H1 (cell line): ENCODE data around the gene NUMB. TPM values are rescaled to one million over a fixed set of nuclear protein-coding genes. Genes with fewer than 3 reads are reported as not detected.

Source experiments
- CTCF ChIA-PET: fragments of 300-600 bp; sonication (Branson Sonifier 250); formaldehyde crosslinking; loops from one replicate; lab custom pipeline; 2021; ENCODE audit not compliant: partially characterized antibody; lab: Charles Lee
- POLR2A ChIA-PET: fragments of 300-600 bp; sonication (Branson Sonifier 250); formaldehyde crosslinking; loops from one replicate; lab custom pipeline; 2021; ENCODE audit warnings: inconsistent platforms; ENCODE audit not compliant: partially characterized antibody; lab: Charles Lee
- DNase-seq, 2 experiments: peaks; one replicate each; pipeline versions ENCODE4 v3.0.0 to v3.0.0-alpha.2; 2010 to 2022; ENCODE audit warnings: low spot score in 2 of 2, low read depth in 1 of 2, mixed read lengths in 1 of 2
- FAIRE-seq: peaks from 2 replicates; lab custom pipeline; 2011; peaks lifted over from hg19 to GRCh38; lab: Jason Lieb, UNC
- H2AFZ ChIP-seq: 2 replicates; pipeline ENCODE4 v1.8.1; 2012; ENCODE audit warnings: low read length, inconsistent platforms
- H2AK5ac ChIP-seq: 2 replicates; pipeline ENCODE4 v1.6.1; 2013; ENCODE audit warnings: low read depth, low read length
- H2BK120ac ChIP-seq: replicated peaks from 2 replicates; pipeline ENCODE3; 2013; ENCODE audit warnings: low read depth, low read length, inconsistent platforms
- H2BK12ac ChIP-seq: 2 replicates; pipeline ENCODE4 v1.6.1; 2013; ENCODE audit warnings: low read depth, low read length
- H2BK15ac ChIP-seq: 2 replicates; pipeline ENCODE4 v1.6.1; 2013; ENCODE audit warnings: low read length
- H2BK20ac ChIP-seq: 2 replicates; pipeline ENCODE4 v1.6.1; 2013; ENCODE audit warnings: low read length
- H2BK5ac ChIP-seq: 2 replicates; pipeline ENCODE4 v1.6.1; 2013; ENCODE audit warnings: low read depth, low read length
- H3K14ac ChIP-seq: 2 replicates; pipeline ENCODE4 v1.6.1; 2013; ENCODE audit warnings: inconsistent platforms; ENCODE audit not compliant: insufficient read length
- H3K18ac ChIP-seq: 2 replicates; pipeline ENCODE4 v1.6.1; 2013; ENCODE audit warnings: low read length; ENCODE audit errors: extremely low read depth
- H3K23ac ChIP-seq: 2 replicates; pipeline ENCODE4 v1.6.1; 2013; ENCODE audit warnings: inconsistent platforms; ENCODE audit not compliant: insufficient read length
- H3K23me2 ChIP-seq: 2 replicates; pipeline ENCODE4 v1.6.1; 2013; ENCODE audit warnings: low read depth, low read length
- H3K27ac ChIP-seq: 2 replicates; pipeline ENCODE4 v1.6.1; 2011; ENCODE audit warnings: low read depth, low read length, inconsistent platforms
- H3K27me3 ChIP-seq, 4 experiments: replicated peaks in 1 of 4; 1 replicate in 1 of 4; 2 replicates in 3 of 4; pipeline versions ENCODE4 v1.6.1 to v1.8.1; 2011 to 2013; ENCODE audit warnings: low read length in 3 of 4, mild to moderate bottlenecking in 3 of 4, inconsistent platforms in 2 of 4, mixed read lengths in 2 of 4, moderate library complexity in 1 of 4; ENCODE audit not compliant: control insufficient read depth in 3 of 4, insufficient read depth in 3 of 4; ENCODE audit errors: extremely low read depth in 1 of 4
- H3K36me3 ChIP-seq, 4 experiments: 2 replicates each; pipeline versions ENCODE4 v1.6.1 to v1.8.1; 2011 to 2013; ENCODE audit warnings: mild to moderate bottlenecking in 4 of 4, low read length in 3 of 4, moderate library complexity in 2 of 4, control low read depth in 1 of 4, inconsistent platforms in 1 of 4; ENCODE audit not compliant: insufficient read depth in 4 of 4, control insufficient read depth in 2 of 4
- H3K4ac ChIP-seq: replicated peaks from 2 replicates; pipeline ENCODE3; 2013; ENCODE audit warnings: low read length, low read depth, mixed read lengths, inconsistent platforms; ENCODE audit not compliant: insufficient read length
- H3K4me1 ChIP-seq, 4 experiments: replicated peaks in 1 of 4; 1 replicate in 1 of 4; 2 replicates in 3 of 4; pipeline versions ENCODE4 v1.6.1 to v1.8.1; 2011 to 2013; ENCODE audit warnings: low read length in 3 of 4, inconsistent platforms in 2 of 4, mixed read lengths in 1 of 4; ENCODE audit not compliant: insufficient read depth in 4 of 4, control insufficient read depth in 3 of 4
- H3K4me2 ChIP-seq, 2 experiments: 2 replicates each; pipeline versions ENCODE4 v1.6.1 to v1.8.1; 2011 to 2013; ENCODE audit warnings: low read depth in 2 of 2, low read length in 2 of 2, control low read depth in 1 of 2, inconsistent platforms in 1 of 2, mild to moderate bottlenecking in 1 of 2; ENCODE audit not compliant: insufficient read depth in 1 of 2
- H3K4me3 ChIP-seq, 4 experiments: fragments of 200-600, 300-600 bp in 1 of 4; sonication (generic), shearing (Covaris generic), sonication (Bioruptor Twin) in 1 of 4; 2 replicates each; pipeline versions ENCODE4 v1.5.1 to v1.8.1; 2011 to 2016; ENCODE audit warnings: low read length in 4 of 4, low read depth in 3 of 4, control low read depth in 2 of 4, inconsistent platforms in 2 of 4, mild to moderate bottlenecking in 2 of 4, mixed read lengths in 1 of 4, moderate library complexity in 1 of 4; ENCODE audit not compliant: insufficient read depth in 2 of 4; ENCODE audit errors: extremely low read depth in 1 of 4
- H3K56ac ChIP-seq: replicated peaks from 2 replicates; pipeline ENCODE3; 2013; ENCODE audit warnings: low read depth, mild to moderate bottlenecking, mixed read lengths, low read length, inconsistent platforms; ENCODE audit not compliant: insufficient read length
- H3K79me1 ChIP-seq: 2 replicates; pipeline ENCODE4 v1.6.1; 2013; ENCODE audit warnings: low read depth, low read length, control low read depth
- H3K79me2 ChIP-seq, 2 experiments: 2 replicates each; pipeline versions ENCODE4 v1.6.1 to v1.8.1; 2012 to 2013; ENCODE audit warnings: low read length in 2 of 2, mild to moderate bottlenecking in 2 of 2, inconsistent platforms in 1 of 2; ENCODE audit not compliant: insufficient read depth in 2 of 2, control insufficient read depth in 1 of 2
- H3K9ac ChIP-seq, 4 experiments: replicated peaks in 1 of 4; 1 replicate in 1 of 4; 2 replicates in 3 of 4; pipeline versions ENCODE4 v1.6.1 to v1.8.1; 2011 to 2013; ENCODE audit warnings: low read depth in 3 of 4, low read length in 3 of 4, control low read depth in 2 of 4, mild to moderate bottlenecking in 2 of 4, moderate library complexity in 2 of 4, inconsistent platforms in 1 of 4; ENCODE audit errors: extremely low read depth in 1 of 4
- H3K9me3 ChIP-seq, 2 experiments: 2 replicates each; pipeline versions ENCODE4 v1.6.1 to v1.8.1; 2012 to 2013; ENCODE audit warnings: mild to moderate bottlenecking in 2 of 2, moderate library complexity in 2 of 2, control low read depth in 1 of 2, inconsistent platforms in 1 of 2, low read depth in 1 of 2, low read length in 1 of 2, mixed read lengths in 1 of 2; ENCODE audit not compliant: insufficient read depth in 2 of 2
- H4K20me1 ChIP-seq, 2 experiments: replicated peaks in 1 of 2; 2 replicates each; pipeline versions ENCODE3 to v1.8.1; 2011 to 2013; ENCODE audit warnings: inconsistent platforms in 2 of 2, low read length in 2 of 2, mild to moderate bottlenecking in 1 of 2; ENCODE audit not compliant: insufficient read depth in 2 of 2, control insufficient read depth in 1 of 2
- H4K5ac ChIP-seq: 2 replicates; pipeline ENCODE4 v1.6.1; 2013; ENCODE audit warnings: low read length, low read depth, mixed read lengths, inconsistent platforms; ENCODE audit not compliant: insufficient read length
- H4K8ac ChIP-seq: 2 replicates; pipeline ENCODE4 v1.8.0; 2013; ENCODE audit warnings: mild to moderate bottlenecking, moderate library complexity, low read length, inconsistent platforms; ENCODE audit not compliant: insufficient read depth; ENCODE audit errors: extremely low read depth
- H4K91ac ChIP-seq: replicated peaks from 2 replicates; pipeline ENCODE3; 2013; ENCODE audit warnings: low read length, mixed read lengths, inconsistent platforms; ENCODE audit not compliant: insufficient read length
- EP300 ChIP-seq, 2 experiments: IDR thresholded peaks; 1 replicate in 1 of 2; 2 replicates in 1 of 2; pipeline ENCODE4 v1.6.1; 2011 to 2012; ENCODE audit warnings: low read depth in 2 of 2, low read length in 2 of 2, mild to moderate bottlenecking in 2 of 2, borderline replicate concordance in 1 of 2, inconsistent platforms in 1 of 2, moderate library complexity in 1 of 2
- POLR2A ChIP-seq, 2 experiments: IDR thresholded peaks; 1 replicate in 1 of 2; 2 replicates in 1 of 2; pipeline ENCODE4 v1.6.1; 2011; ENCODE audit warnings: low read depth in 2 of 2, low read length in 2 of 2, mild to moderate bottlenecking in 2 of 2; ENCODE audit errors: control extremely low read depth in 1 of 2
- YY1 ChIP-seq: IDR thresholded peaks from 2 replicates; pipeline ENCODE4 v1.6.1; 2011; ENCODE audit warnings: low read depth, mild to moderate bottlenecking, low read length
- WGBS, 2 experiments: shearing (Covaris generic) in 1 of 2; methylation state at CpG; one replicate each; pipeline versions ENCODE4 v1.1.6 to v1.1.7; 2013 to 2015; ENCODE audit warnings: low lambda C conversion rate in 2 of 2, mixed read lengths in 2 of 2, inconsistent platforms in 1 of 2, low coverage in 1 of 2, missing lambda C conversion rate in 1 of 2; ENCODE audit not compliant: insufficient replicate concordance in 2 of 2, insufficient coverage in 1 of 2, insufficient read length in 1 of 2; ENCODE audit errors: extremely low coverage in 1 of 2, missing lambda C conversion rate in 1 of 2; 5-methylcytosine and 5-hydroxymethylcytosine counted together
- polyA plus RNA-seq, 7 experiments: library from polyadenylated mRNA; depleted of rRNA in 3 of 7; stranded (reverse) in 5 of 7; unstranded in 2 of 7; fragments of >200 nt in 5 of 7; fragments of 200-250 nt in 2 of 7; gene quantifications; 1 replicate in 5 of 7; 2 replicates in 1 of 7; 4 replicates in 1 of 7; pipeline versions ENCODE4 v1.2.1 to v1.2.3, GENCODE V29; 2011 to 2013; ENCODE audit warnings: missing spikeins in 2 of 7, mixed read lengths in 2 of 7
- total RNA-seq: library from RNA; stranded (reverse); fragmentation: NEBNext Ultra II Directional; extraction: Animal tissue kit (Norgen Biotek cat#: 25700); gene quantifications from 2 replicates; pipeline ENCODE4 v1.2.1, GENCODE V29; 2021

Gene NUMB
- total and polyA plus RNA-seq, 2 of the 8 experiments (the other 6 are each of a cell fraction or from before 2014, with no cell fraction given): 54.3 to 78.1 TPM

GRCh38 chr14:73267474-73267873 lies 190.9 kb downstream of the NUMB start:
- Histone ChIP-seq H3K27ac (no peak overlapping the region), H3K4me3 (no peak overlapping the region), H2BK20ac (no peak overlapping the region), H3K9ac (no peak overlapping the region), H3K4me2 (no peak overlapping the region), H3K79me1 (no peaks in the 10 kb centered on the region), H4K8ac (0 out of 2 replicates have a peak overlapping the region, but pooled peaks have one; percentile 14), H4K91ac (no peak overlapping the region), H3K18ac (no peak overlapping the region), H2AK5ac (no peak overlapping the region), H2BK12ac (no peak overlapping the region), H3K23ac (no peak overlapping the region), H2BK120ac (no peak overlapping the region), H3K56ac (no peak overlapping the region), H4K5ac (no peak overlapping the region), H3K4ac (no peak overlapping the region), H4K20me1 (no peaks in the 10 kb centered on the region), H3K23me2 (no peaks in the 10 kb centered on the region; the same call in 1 of the 2 replicates), H2BK5ac (no peak overlapping the region), H3K79me2 (no peaks in the 10 kb centered on the region), H3K4me1 (peaks cover 0 to 6% (median 3%) of the 10 kb centered on the region in 4 experiments; a peak in 5 of 7 replicates), H3K9me3 (no peaks in the 10 kb centered on the region), H3K36me3 (peaks cover 3 to 26% (median 11%) of the 10 kb centered on the region in 4 experiments; a peak in 7 of 8 replicates), H3K14ac (no peak overlapping the region), H2AFZ (no peak overlapping the region), H2BK15ac (no peak overlapping the region), H3K27me3 (peaks cover 0 to 4% (median 0%) of the 10 kb centered on the region in 4 experiments; a peak in 1 of 7 replicates)
- POLR2A ChIA-PET: interaction anchor here (0.9 to 2.3 kb wide), 2 partner anchors 15 to 30 kb away, joined by 3 to 11 read pairs; partner anchors contain the start of gene PAPLN
- CTCF ChIA-PET: interaction anchor here (0.7 to 5.1 kb wide), 5 partner anchors 11 to 36 kb away, joined by 3 to 46 read pairs (median 4); no protein-coding TSS in a partner anchor
- FAIRE-seq: no peak
- 97% methylated on average over 6 of the region's 6 CpGs; no CpG with 5 or more reads in 1 of the 2 experiments for whole genome bisulfite sequencing, 2 experiments
- TF ChIP-seq YY1 (no peak), POLR2A (IDR thresholded peaks at IDR 0.05; ENCODE audit: control extremely low read depth in 1 of 2, low read depth in 2 of 2, low read length in 2 of 2) (0 out of 3 replicates have a peak, but pooled peaks of 1 of the 2 experiments have one; percentile 10), EP300 (IDR thresholded peaks at IDR 0.05; ENCODE audit: borderline replicate concordance in 1 of 2, low read depth in 2 of 2, low read length in 2 of 2) (no peak)
- DNase-seq: no peak
